GM12892 (cell line): ENCODE results near the gene LNX2.

Source experiments
- POLR2A ChIP-seq: IDR thresholded peaks from 2 replicates; pipeline ENCODE4 v1.6.1; 2011; ENCODE audit warnings: low read depth, low read length, control low read depth
- POLR2AphosphoS5 ChIP-seq: IDR thresholded peaks from 2 replicates; pipeline ENCODE4 v1.6.1; 2011; ENCODE audit warnings: low read depth, low read length, control low read depth

- no peak for TF ChIP-seq POLR2A
- no peak for TF ChIP-seq POLR2AphosphoS5
Measured at GRCh38 chr13:27654816-27655215, 34.5 kb upstream of the LNX2 start.
